ENCODE results near the gene SAFB.
"Not testable (repeated sequence)": the region's sequence is repeated elsewhere in the genome, so short reads cannot be mapped to it uniquely, and the experiment has no call there.

SAFB gene

GRCh38 chr19:5698635-5699422 lies 75.9 kb downstream of the SAFB start:
- TF ChIP-seq CTCF (IDR thresholded peaks at IDR 0.05; ENCODE audit: low read depth, low read length) (no peak), EZH2phosphoT487 (IDR thresholded peaks at IDR 0.05; ENCODE audit: low read depth) (no peak)
- H3K36me3 ChIP-seq (replicated peaks; ENCODE audit: low read depth, low read length), result peaks cover 66% of the 10 kb centered on the region
- peaks cover 45% of the 10 kb centered on the region for H4K20me1 ChIP-seq (ENCODE audit: insufficient read depth, low read length)

DNA sequence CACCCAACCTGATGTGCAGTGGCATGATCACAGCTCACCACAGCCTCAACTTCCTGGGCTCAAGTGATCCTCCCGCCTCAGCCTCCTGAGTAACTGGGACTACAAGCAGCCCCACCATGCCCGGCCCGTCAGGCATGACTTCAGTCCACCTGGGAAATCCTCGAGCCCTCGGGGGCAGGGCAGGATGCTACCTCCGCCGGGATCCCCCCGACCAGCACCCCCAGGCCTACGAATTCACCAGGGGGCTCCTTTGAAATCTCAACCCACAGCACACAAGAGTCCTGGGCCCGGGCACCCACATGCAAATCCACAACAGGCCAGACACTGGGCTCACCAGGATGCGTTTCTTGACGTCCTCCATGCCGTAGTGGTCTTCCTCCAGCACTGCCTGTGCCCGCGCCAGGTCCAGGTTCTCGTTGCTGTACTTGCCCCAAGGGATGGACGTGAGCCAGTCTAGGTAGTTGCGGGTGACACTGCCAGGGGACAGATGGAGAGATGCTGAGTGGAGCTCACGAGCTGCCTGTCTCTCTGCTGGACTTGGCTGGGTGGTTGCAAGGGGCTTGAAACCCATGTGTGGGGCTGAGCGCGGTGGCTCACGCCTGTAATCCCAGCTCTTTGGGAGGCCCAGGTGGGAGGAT lies 77.7 kb downstream of the SAFB start:
- Histone ChIP-seq H3K27ac (ENCODE audit: low read length) (no peak overlapping the region), H3K9ac (ENCODE audit: low read length) (no peak overlapping the region), H3K4me3 (ENCODE audit: low read length) (no peak overlapping the region), H3K4me2 (ENCODE audit: low read length) (no peak overlapping the region), H3K27me3 (ENCODE audit: low read depth, low read length) (no peaks in the 10 kb centered on the region), H3K4me1 (ENCODE audit: low read length) (no peaks in the 10 kb centered on the region), H2AFZ (ENCODE audit: low read depth, low read length) (no peak overlapping the region), H4K20me1 (ENCODE audit: insufficient read depth, low read length) (peaks cover 32% of the 10 kb centered on the region), H3K36me3 (replicated peaks; ENCODE audit: low read depth, low read length) (peaks cover 65% of the 10 kb centered on the region), H3K79me2 (ENCODE audit: low read length) (peaks cover 44% of the 10 kb centered on the region), H3K9me3 (ENCODE audit: insufficient read depth, low read length) (no peaks in the 10 kb centered on the region)
- no peak for TF ChIP-seq EZH2phosphoT487 (IDR thresholded peaks at IDR 0.05; ENCODE audit: low read depth)
- TF ChIP-seq CTCF (IDR thresholded peaks at IDR 0.05; ENCODE audit: low read depth, low read length), result no peak

More at GRCh38 chr19:5698635-5699422, 75.9 kb downstream of the SAFB start:
- Histone ChIP-seq H2AFZ (ENCODE audit: low read depth, low read length) (no peak overlapping the region), H3K4me1 (ENCODE audit: low read length) (no peaks in the 10 kb centered on the region), H3K27me3 (ENCODE audit: low read depth, low read length) (no peaks in the 10 kb centered on the region), H3K9ac (ENCODE audit: low read length) (no peak overlapping the region), H3K4me3 (ENCODE audit: low read length) (no peak overlapping the region), H3K27ac (ENCODE audit: low read length) (no peak overlapping the region), H3K9me3 (ENCODE audit: insufficient read depth, low read length) (no peaks in the 10 kb centered on the region), H3K4me2 (ENCODE audit: low read length) (no peak overlapping the region), H3K79me2 (ENCODE audit: low read length) (peaks cover 49% of the 10 kb centered on the region)

- not testable (repeated sequence) for H3K27me3 ChIP-seq (ENCODE audit: low read depth, low read length); H3K27ac ChIP-seq (ENCODE audit: low read length); H3K4me1 ChIP-seq (ENCODE audit: low read length); H3K9me3 ChIP-seq (ENCODE audit: insufficient read depth, low read length); H3K9ac ChIP-seq (ENCODE audit: low read length); H2AFZ ChIP-seq (ENCODE audit: low read depth, low read length); H3K4me3 ChIP-seq (ENCODE audit: low read length); H3K4me2 ChIP-seq (ENCODE audit: low read length)
- peaks cover 63% of the 10 kb centered on the region for H3K36me3 ChIP-seq (replicated peaks; ENCODE audit: low read depth, low read length)
- peaks cover 22% of the 10 kb centered on the region for H4K20me1 ChIP-seq (ENCODE audit: insufficient read depth, low read length)
- H3K79me2 ChIP-seq (ENCODE audit: low read length), result peaks cover 37% of the 10 kb centered on the region
Measured at GRCh38 chr19:5702053-5702410, 79.1 kb downstream of the SAFB start.

DNA sequence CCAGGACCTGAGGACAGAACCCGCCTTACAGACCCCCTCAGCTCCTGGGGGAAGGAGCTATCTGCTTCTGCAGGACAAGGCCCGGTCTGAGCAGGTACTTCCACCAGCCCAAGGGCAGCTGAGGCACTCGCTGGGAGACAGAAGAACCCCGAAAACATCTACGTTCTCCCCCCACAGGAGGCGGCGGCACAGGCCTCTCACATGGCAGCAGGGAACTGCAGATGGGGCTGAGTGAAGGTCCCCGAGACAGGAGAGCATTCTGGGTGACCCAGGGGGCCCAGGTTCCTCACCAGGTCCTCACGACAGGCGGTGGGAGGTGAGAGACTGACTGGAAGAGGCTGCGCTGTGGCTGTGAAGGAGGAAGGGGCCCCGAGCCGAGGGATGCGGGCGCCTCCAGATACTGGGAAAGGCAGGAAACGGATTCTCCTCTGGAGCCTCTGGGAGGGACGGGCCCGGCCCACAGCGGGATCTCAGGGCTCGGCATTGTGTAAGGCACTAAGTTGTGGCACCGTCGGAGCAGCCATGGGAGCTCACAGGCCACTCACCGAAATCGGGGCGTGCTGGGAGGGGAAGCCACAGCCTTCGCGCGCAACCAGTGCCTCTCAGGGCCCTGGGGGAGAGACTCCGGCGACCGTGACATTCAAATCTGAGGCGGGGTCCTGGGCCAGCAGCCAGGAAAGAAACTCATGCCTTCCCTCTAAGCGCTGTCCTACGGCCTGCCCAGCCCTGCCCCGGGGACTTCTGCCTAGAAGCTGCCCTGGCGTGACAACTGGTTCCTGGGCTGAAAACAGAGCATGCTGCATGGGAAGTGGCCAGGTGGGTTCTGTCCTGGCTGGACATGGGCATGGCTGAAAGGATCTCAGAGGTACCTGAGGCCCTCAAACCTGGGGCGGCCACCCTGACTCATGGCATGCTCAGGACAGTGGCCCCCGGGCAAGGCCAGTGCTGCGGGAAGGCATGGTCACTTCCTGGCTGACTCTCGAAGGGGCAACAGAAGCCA lies 81.2 kb downstream of the SAFB start:
- TF ChIP-seq EZH2phosphoT487 (IDR thresholded peaks at IDR 0.05; ENCODE audit: low read depth) (no peak), CTCF (IDR thresholded peaks at IDR 0.05; ENCODE audit: low read depth, low read length) (no peak)
- H3K4me3 ChIP-seq (ENCODE audit: low read length), result no peak overlapping the region
- no peaks in the 10 kb centered on the region for H3K27me3 ChIP-seq (ENCODE audit: low read depth, low read length)
- H3K9me3 ChIP-seq (ENCODE audit: insufficient read depth, low read length), result no peaks in the 10 kb centered on the region
- no peaks in the 10 kb centered on the region for H3K4me1 ChIP-seq (ENCODE audit: low read length)
- no peak overlapping the region for H3K27ac ChIP-seq (ENCODE audit: low read length)
- no peak overlapping the region for H2AFZ ChIP-seq (ENCODE audit: low read depth, low read length)
- H3K79me2 ChIP-seq (ENCODE audit: low read length), result peaks cover 43% of the 10 kb centered on the region
- peaks cover 63% of the 10 kb centered on the region for H3K36me3 ChIP-seq (replicated peaks; ENCODE audit: low read depth, low read length)
- H3K4me2 ChIP-seq (ENCODE audit: low read length), result no peak overlapping the region
- H4K20me1 ChIP-seq (ENCODE audit: insufficient read depth, low read length), result peaks cover 18% of the 10 kb centered on the region
- no peak overlapping the region for H3K9ac ChIP-seq (ENCODE audit: low read length)
